ENCODE data around the gene TMEM52. TPM values are rescaled to one million over a fixed set of nuclear protein-coding genes. Genes with fewer than 3 reads are reported as not detected.

Gene TMEM52
- total and polyA plus RNA-seq, 2 of the 13 experiments (the other 11 are each of a cell fraction or from before 2014, with no cell fraction given), result 13.2 to 18.7 TPM

- TF ChIP-seq RNF219 (CRISPR knock-in tag; IDR thresholded peaks at IDR 0.05), result no peak
- no peak for TF ChIP-seq THAP8 (CRISPR knock-in tag; IDR thresholded peaks at IDR 0.05; ENCODE audit: borderline replicate concordance)
- TF ChIP-seq ZNF619 (CRISPR knock-in tag; IDR thresholded peaks at IDR 0.05), result no peak
- no peak for TF ChIP-seq SMARCC2 (IDR thresholded peaks at IDR 0.05)
- TF ChIP-seq SRSF4 (IDR thresholded peaks at IDR 0.05; ENCODE audit: low read depth, low read length, poor library complexity, severe bottlenecking), result no peak
- no peak for TF ChIP-seq TP53 (CRISPR knock-in tag; conservative IDR thresholded peaks at IDR 0.05)
- no peak for TF ChIP-seq ZNF431 (CRISPR knock-in tag; IDR thresholded peaks at IDR 0.05; ENCODE audit: borderline replicate concordance, low read depth)
- TF ChIP-seq HDAC6 (IDR thresholded peaks at IDR 0.05; ENCODE audit: low read depth, low read length), result no peak
- no peak for TF ChIP-seq ZNF562 (CRISPR knock-in tag; IDR thresholded peaks at IDR 0.05; ENCODE audit: borderline replicate concordance)
- no peak for TF ChIP-seq ZNF318 (CRISPR knock-in tag; IDR thresholded peaks at IDR 0.05)
- no peak for TF ChIP-seq ZNF577 (CRISPR knock-in tag; IDR thresholded peaks at IDR 0.05; ENCODE audit: borderline replicate concordance, low read depth)
- TF ChIP-seq TEAD2 (CRISPR knock-in tag; IDR thresholded peaks at IDR 0.05), result no peak
- no peak for TF ChIP-seq HMGA1 (CRISPR knock-in tag; conservative IDR thresholded peaks at IDR 0.05)
- TF ChIP-seq ZNF20 (CRISPR knock-in tag; IDR thresholded peaks at IDR 0.05), result no peak
- no peak for TF ChIP-seq IKZF1 (IDR thresholded peaks at IDR 0.05)
- no peak for TF ChIP-seq ZMAT3 (CRISPR knock-in tag; conservative IDR thresholded peaks at IDR 0.05)
Measured at GRCh38 chr1:1906185-1907097, 12.6 kb downstream of the TMEM52 start (continued).
